ENCODE results near the gene TMED1.

The TMED1 gene

GRCh38 chr19:10831987-10832938 lies 3.7 kb downstream of the TMED1 start:
- no peak for DNase-seq

- no peak for DNase-seq
Observed at GRCh38 chr19:10830931-10831779, 4.9 kb downstream of the TMED1 start.

- DNase-seq: no peak
Observed at GRCh38 chr19:10830370-10830769, 5.6 kb downstream of the TMED1 start.

GRCh38 chr19:10829967-10830366 lies 6.0 kb downstream of the TMED1 start:
- DNase-seq: no peak

GRCh38 chr19:10828981-10829821 lies 6.8 kb downstream of the TMED1 start:
- no peak for DNase-seq

- DNase-seq: no peak
Observed at GRCh38 chr19:10826846-10827245, 9.2 kb downstream of the TMED1 start.

- DNase-seq: no peak
Observed at GRCh38 chr19:10826231-10826630, 9.8 kb downstream of the TMED1 start.

GRCh38 chr19:10823690-10824089 lies 12.3 kb downstream of the TMED1 start:
- no peak for DNase-seq

GRCh38 chr19:10820173-10820572 lies 15.8 kb downstream of the TMED1 start:
- DNase-seq: no peak

- no peak for DNase-seq
Observed at GRCh38 chr19:10819124-10820060, 16.6 kb downstream of the TMED1 start.

- no peak for DNase-seq
Observed at GRCh38 chr19:10818301-10819123, 17.5 kb downstream of the TMED1 start.

GRCh38 chr19:10817291-10818038 lies 18.5 kb downstream of the TMED1 start:
- peak; percentile 99 for DNase-seq

GRCh38 chr19:10816691-10817090 lies 19.3 kb downstream of the TMED1 start:
- DNase-seq: no peak

GRCh38 chr19:10815969-10816644 lies 19.9 kb downstream of the TMED1 start:
- peak; percentile 51 for DNase-seq

- no peak for DNase-seq
Observed at GRCh38 chr19:10815007-10815536, 20.9 kb downstream of the TMED1 start.

GRCh38 chr19:10812902-10813404 lies 23.1 kb downstream of the TMED1 start:
- DNase-seq: peak; percentile 96

GRCh38 chr19:10812196-10812595 lies 23.8 kb downstream of the TMED1 start:
- peak; percentile 12 for DNase-seq

- DNase-seq: no peak
Observed at GRCh38 chr19:10811391-10812111, 24.5 kb downstream of the TMED1 start.

All from fibroblast of skin of right quadriceps (primary cell).